Endothelial cell (in vitro differentiated cells): ENCODE measurements around the gene TMX4. TPM values are rescaled to one million over a fixed set of nuclear protein-coding genes. Genes with fewer than 3 reads are reported as not detected.

Experiments
- DNase-seq: peaks from one replicate; pipeline ENCODE4 v3.0.0; 2021; ENCODE audit warnings: low spot score
- H3K27ac Mint-ChIP-seq: one replicate; pipeline ENCODE4 v1.8.0; 2021; ENCODE audit warnings: mixed read lengths, inconsistent platforms; ENCODE audit not compliant: unreplicated experiment
- H3K27me3 Mint-ChIP-seq: one replicate; pipeline ENCODE4 v1.8.0; 2021; ENCODE audit warnings: mild to moderate bottlenecking, moderate library complexity, mixed read lengths, inconsistent platforms; ENCODE audit not compliant: unreplicated experiment
- H3K36me3 Mint-ChIP-seq: one replicate; pipeline ENCODE4 v1.8.0; 2021; ENCODE audit warnings: mild to moderate bottlenecking, low read depth, mixed read lengths, inconsistent platforms; ENCODE audit not compliant: unreplicated experiment
- H3K4me1 Mint-ChIP-seq: one replicate; pipeline ENCODE4 v1.8.0; 2021; ENCODE audit warnings: mild to moderate bottlenecking, mixed read lengths, inconsistent platforms; ENCODE audit not compliant: unreplicated experiment
- H3K4me3 Mint-ChIP-seq: one replicate; pipeline ENCODE4 v1.8.0; 2021; ENCODE audit warnings: mild to moderate bottlenecking, mixed read lengths, inconsistent platforms; ENCODE audit not compliant: unreplicated experiment
- H3K9me3 Mint-ChIP-seq: one replicate; pipeline ENCODE4 v1.8.0; 2021; ENCODE audit warnings: mixed read lengths, inconsistent platforms; ENCODE audit not compliant: unreplicated experiment
- total RNA-seq: library from RNA; stranded (reverse); fragmentation: NEBNext Ultra II Directional; extraction: Animal tissue kit (Norgen Biotek cat#: 25700); gene quantifications from one replicate; pipeline ENCODE4 v1.2.1, GENCODE V29; 2021; ENCODE audit not compliant: unreplicated experiment
- TF ChIP-seq, protein P1 (sequence below): fragments of 200-600 bp; sonication (generic); IDR thresholded peaks from one replicate; pipeline ENCODE4 v1.5.0; 2021; ENCODE audit warnings: antibody characterized with exemption; ENCODE audit not compliant: unreplicated experiment

TMX4 gene
- total RNA-seq, 1 donor from 2014 or later, result 19.1 TPM

DNA sequence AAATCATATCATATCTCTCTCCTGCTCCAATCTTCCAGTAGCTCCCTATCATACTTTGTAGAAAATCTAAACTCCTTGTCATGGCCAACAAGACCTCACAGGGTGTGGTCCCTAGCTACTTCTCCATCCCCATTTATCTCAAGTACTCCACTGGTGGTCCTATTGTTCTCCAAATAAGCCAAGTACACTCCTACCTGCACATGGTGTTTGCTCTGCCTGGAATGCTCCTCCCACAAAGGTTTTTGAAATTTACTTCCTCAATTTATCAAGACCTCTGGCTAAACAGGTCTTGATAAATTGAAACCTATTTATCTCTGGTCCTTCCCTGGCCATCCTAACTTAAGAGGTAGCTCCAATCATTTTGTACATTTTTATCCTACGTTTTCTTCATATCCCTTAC lies 12.1 kb downstream of the TMX4 start:
- Mint-ChIP-seq H3K27ac (no peak overlapping the region), H3K27me3 (no peaks in the 10 kb centered on the region), H3K4me1 (no peaks in the 10 kb centered on the region)

DNA sequence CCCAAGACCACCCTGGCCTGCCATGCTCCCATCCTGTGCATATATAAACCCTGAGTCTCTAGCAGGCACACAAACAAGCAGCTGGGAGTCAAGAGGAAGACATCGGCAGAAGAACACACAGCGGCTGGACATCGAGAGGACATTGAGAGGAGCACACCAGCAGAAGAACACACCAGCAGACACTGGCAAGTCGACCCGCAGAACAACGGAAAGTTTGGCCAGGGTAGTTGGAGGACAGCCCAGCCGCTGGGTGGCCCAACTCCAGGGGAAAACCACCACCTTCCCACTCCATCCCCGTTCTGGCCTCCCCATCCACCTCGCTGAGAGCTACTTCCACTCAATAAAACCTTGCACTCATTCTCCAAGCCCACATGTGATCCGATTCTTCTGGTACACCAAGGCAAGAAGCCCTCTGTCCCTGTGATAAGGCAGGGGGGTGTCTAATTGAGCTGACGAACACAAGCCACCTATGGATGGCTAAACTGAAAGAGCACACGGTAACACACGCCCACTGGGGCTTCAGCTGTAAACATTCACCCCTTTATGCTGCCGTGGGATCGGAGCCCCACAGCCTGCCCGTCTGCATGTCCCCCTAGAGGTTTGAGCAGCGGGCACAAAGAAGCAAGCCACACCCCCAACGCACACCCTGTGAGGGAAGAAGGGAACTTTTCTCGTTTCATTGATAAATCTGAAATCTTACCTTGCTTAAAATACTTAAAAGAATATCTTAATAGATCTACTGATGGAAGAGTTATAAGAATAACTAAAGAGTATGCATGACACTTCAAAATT lies 13.8 kb downstream of the TMX4 start:
- no peaks in the 10 kb centered on the region for H3K4me1 Mint-ChIP-seq
- TF ChIP-seq, protein P1, sequence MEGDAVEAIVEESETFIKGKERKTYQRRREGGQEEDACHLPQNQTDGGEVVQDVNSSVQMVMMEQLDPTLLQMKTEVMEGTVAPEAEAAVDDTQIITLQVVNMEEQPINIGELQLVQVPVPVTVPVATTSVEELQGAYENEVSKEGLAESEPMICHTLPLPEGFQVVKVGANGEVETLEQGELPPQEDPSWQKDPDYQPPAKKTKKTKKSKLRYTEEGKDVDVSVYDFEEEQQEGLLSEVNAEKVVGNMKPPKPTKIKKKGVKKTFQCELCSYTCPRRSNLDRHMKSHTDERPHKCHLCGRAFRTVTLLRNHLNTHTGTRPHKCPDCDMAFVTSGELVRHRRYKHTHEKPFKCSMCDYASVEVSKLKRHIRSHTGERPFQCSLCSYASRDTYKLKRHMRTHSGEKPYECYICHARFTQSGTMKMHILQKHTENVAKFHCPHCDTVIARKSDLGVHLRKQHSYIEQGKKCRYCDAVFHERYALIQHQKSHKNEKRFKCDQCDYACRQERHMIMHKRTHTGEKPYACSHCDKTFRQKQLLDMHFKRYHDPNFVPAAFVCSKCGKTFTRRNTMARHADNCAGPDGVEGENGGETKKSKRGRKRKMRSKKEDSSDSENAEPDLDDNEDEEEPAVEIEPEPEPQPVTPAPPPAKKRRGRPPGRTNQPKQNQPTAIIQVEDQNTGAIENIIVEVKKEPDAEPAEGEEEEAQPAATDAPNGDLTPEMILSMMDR, result no peak
- DNase-seq, result no peak
- H3K36me3 Mint-ChIP-seq, result no peaks in the 10 kb centered on the region
- H3K27ac Mint-ChIP-seq, result no peak overlapping the region
- no peaks in the 10 kb centered on the region for H3K27me3 Mint-ChIP-seq
- no peak overlapping the region for H3K4me3 Mint-ChIP-seq
- H3K9me3 Mint-ChIP-seq, result no peaks in the 10 kb centered on the region

More for the DNA sequence above, 12.1 kb downstream of the TMX4 start:
- no peaks in the 10 kb centered on the region for H3K9me3 Mint-ChIP-seq
- no peak overlapping the region for H3K4me3 Mint-ChIP-seq
- TF ChIP-seq, protein P1, result no peak
- no peak for DNase-seq
- no peaks in the 10 kb centered on the region for H3K36me3 Mint-ChIP-seq

DNA sequence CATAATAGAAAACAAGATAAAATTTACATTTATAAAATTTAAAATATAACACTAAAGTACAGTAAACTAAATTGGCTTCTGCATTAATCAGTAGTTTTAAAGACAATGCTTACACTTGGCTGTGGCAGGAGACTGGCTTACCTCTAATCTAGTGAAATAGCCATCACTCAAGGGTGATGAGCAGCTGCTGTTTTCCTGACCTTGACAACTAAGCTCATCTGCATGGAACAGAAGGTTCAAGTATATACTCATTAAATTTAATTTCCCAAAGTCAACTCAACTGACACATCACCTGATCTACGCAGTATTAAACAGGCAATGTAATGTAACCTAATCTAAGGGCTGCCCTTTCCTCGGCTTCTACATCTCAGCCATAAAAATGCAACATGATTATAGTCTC lies 14.5 kb downstream of the TMX4 start:
- Mint-ChIP-seq H3K9me3 (no peaks in the 10 kb centered on the region), H3K4me1 (no peaks in the 10 kb centered on the region), H3K4me3 (no peak overlapping the region), H3K27me3 (no peaks in the 10 kb centered on the region), H3K36me3 (no peaks in the 10 kb centered on the region), H3K27ac (no peak overlapping the region)
- DNase-seq, result no peak
- TF ChIP-seq, protein P1, result no peak

DNA sequence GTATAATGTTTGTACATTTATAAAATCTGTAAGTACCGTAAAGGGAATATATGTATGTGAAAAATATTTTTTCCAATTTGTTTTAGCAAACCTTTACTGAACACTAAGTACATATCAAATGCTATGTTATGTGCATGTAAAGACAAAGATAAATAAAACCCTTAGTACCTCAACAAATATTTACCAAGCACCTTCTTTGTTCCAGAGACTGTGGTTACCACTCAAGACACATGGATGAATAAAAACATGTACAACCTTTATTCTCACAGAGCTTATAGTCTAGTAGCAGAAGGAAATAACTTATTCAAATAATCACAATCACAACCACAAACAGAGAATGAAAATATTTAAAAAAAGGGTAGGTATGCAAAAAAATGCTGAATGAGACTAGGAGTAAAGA lies 17.5 kb downstream of the TMX4 start:
- Mint-ChIP-seq H3K4me1 (no peaks in the 10 kb centered on the region), H3K27ac (no peak overlapping the region), H3K9me3 (no peaks in the 10 kb centered on the region), H3K36me3 (no peaks in the 10 kb centered on the region), H3K4me3 (no peak overlapping the region), H3K27me3 (no peaks in the 10 kb centered on the region)
- no peak for DNase-seq
- TF ChIP-seq, protein P1, result no peak

DNA sequence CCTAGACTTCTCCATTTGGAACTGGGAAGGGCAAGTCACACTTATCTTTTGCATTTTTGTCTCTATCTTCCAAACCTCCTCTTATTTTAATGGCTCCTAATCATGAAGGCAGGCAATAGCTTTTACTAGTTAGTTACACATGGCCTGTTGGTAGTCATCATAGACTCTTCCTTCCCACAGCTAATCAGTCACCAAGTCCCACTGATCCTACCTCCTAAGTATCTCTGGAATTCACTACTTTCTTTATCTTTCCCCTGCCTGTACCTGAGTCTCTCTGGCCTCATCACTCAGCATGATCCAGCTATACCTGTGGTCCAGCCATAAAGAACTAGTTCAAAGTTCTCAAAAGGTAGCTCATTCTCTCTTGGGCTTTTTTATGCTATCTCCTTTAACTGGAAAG lies 18.8 kb downstream of the TMX4 start:
- TF ChIP-seq, protein P1, result no peak
- Mint-ChIP-seq H3K4me3 (no peak overlapping the region), H3K4me1 (no peaks in the 10 kb centered on the region), H3K36me3 (no peaks in the 10 kb centered on the region), H3K9me3 (no peaks in the 10 kb centered on the region), H3K27me3 (no peaks in the 10 kb centered on the region), H3K27ac (no peak overlapping the region)
- DNase-seq, result no peak
